NCI-H1417 (cell line): ENCODE results near the gene TRPV6.

Source experiments
- DNase-seq, 3 experiments: peaks; one replicate each; lab custom pipeline; 2025; lab: John Stamatoyannopoulos, UW

TRPV6 gene

DNA sequence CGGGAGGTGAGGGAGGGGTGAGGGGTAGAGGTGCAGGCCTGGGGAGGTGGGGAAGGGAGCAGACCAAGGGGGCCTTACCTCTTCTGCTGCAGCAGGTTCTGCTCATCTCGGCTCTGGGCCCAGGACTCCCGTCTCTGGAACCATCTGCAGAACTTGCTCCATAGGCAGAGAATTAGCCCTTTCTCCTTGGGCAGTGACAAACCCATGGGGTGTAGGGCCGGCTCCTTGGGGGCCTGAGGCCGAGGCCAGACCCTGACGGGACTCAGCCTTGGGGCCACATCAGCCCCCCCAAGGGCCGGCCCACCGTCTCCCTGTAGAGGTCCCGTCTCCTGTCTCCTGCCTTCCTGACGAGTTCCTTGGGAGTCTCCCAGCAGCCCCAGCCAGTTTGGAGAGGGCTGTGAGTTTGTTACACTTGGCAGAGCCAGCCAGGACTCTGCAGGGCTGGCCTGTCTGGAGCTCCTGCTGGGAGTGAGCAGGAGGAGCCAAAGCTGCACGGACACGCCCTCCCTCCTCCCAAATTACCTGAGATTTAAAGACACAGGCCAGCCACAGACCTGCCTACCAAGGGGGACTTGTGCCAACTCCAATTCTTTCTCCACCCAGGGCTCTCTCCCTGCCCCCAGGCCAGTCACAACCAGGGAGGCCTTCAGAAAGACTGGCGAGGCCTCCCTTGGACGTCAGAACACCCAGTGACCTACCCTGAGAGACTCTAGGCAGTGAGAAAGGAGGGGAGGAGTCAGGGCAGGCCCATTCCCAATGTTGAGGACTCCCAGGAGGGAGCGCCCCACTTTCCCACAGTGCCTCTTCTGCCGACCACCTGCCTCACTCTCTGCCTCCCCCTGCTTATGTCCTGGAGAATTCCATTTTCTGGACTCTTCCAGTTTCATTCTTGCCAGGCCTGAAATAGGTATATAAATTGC is at the start of gene TRPV6:
TSS of gene TRPV6 (minus strand) at position 435 of the 920 bp plus-strand sequence.
- DNase-seq = peak in 1 of 3 experiments; percentile 11

DNA sequence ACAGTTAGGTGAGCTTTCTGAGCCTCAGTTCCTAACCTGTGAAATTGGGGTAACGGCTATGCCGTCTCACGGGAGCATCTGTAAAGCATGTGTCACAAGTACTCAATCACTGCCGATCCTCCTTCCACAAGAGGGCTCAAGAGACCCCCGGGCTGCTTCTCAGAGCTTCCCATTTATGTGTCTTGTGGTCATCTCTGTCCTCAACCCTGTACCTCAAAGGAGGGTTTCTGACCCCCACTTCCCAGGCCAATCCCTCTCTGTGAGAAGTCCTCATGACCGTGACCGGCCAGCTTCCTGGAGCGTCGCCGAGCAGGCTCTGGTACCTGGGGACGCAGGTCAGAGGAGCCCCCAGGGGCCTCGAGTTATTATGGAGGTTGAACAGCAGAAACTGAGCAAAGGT is 48.5 kb upstream of the TRPV6 start:
- DNase-seq = no peak

DNA sequence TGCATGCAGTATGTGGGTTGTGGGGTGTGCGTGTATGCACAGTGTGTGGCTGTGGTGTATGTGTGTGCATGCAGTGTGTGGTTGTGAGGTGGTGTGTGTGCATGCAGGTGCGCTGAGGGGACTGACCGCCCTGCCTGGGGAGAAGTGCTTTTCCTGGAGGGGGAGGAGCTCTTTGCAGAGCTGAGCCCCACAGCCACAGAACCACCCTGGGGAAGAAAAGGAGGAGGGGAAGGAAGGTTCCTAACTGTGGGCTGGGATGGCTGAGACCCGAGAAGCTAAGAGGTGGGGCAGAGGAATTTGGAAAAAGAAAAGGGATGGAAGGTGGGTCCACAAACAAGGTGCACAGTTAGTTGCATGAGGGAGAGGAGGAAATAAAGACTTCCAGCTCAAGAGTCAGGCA is 48.1 kb upstream of the TRPV6 start, which contains the start of gene TRPV5:
TSS of gene TRPV5 (minus strand) at position 123 of the 400 bp plus-strand sequence. CDS start 287 bp downstream, outside the sequence.
- no peak for DNase-seq

DNA sequence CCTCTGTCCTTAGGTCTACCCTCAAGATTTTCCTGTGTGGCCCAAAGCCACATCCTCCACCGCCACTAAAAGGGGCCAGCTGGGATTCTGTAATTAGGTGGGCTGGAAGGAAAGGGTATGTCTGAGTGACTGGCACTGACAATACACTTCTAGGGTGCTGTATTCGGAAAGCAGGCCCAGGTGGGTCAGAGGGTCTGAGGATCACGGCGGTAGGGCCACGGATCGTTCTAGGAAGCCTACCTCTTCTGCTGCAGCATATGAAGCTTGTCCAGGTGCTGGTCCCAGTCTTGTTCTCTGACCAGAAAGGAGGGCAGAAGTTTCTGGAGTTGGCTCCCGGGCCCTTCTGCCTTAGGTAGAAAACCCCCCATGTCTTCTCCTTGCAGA is 47.5 kb upstream of the TRPV6 start:
- no peak for DNase-seq

DNA sequence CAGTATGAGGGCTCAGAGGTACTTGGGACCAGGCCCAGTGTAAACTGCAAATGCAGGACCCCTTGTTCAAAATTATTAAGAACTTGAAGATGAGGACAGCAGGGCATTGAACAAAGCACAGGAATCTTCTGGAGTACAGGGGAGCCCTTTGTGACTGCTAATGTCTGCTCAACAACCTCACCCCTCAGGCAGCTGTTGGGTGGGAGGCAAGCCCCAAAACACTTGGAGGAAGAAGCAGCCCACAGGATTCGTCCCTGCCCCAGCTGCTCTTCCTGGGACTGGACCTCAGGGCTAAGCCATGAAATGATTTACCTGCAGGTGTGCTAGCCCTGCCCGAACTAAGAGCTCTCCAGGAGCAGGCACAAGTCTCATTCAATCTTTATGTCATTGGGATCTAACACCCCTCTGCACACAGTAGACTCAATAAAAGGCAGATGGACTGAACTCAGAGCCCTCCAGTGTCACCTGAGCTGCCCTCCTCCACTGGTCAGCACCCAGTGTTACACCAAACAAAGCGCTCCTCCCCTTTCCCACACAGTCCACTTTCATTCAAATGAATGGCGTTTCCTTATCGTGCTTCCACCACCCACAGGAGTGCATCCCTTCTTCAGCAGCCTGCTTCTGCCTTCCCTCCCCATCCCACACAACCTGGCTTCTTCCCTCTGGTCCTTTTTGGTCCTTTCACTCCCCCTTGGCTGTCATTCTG is 47.0 kb upstream of the TRPV6 start:
- DNase-seq = no peak

DNA sequence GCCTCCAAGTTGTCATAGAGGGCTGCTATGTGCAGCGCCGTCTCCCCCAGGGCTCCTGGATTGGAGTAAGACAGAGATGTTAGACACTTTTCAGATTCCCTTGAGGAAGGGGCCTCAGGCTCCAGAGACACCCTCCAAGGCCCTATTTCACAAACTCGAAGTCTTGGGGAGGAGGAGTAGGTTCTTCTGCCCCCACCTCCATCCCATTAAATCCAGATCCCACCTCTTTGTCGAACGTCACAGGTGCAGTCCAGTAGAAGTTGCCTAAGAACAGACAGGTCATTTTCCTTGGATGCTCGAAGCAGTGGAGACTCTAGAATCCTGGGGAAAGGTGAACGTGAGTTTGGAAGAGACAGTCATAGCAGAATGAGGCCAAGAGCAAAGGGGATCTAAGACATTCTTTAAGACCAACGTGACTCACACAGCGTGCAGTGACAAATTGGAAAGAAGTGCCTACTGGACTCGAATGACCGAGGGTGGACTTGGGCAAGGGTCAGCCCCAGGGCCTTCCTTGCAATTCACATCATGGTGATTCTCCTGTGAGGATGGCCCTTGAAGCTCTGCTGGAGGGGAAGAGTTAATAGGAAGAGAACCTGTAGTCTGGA is 44.7 kb upstream of the TRPV6 start:
- no peak for DNase-seq

DNA sequence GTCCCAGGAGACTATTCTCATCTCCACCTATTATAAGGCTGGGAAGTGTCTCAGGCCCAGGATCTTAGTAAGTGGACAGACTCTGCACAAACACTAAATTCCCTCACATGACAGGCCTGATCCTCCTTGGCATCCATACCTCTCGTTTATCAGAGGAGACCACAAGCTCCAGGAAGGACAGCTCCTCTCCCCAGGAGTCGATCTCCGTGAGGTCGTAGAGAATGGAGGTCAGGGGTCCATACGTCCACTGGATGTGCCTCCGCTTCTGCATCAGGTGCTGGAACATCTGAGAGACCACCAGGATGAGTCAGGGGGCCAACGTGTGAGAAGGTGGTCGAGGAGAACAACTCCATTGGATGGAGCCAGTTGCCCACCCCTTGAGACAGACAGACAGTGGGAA is 42.4 kb upstream of the TRPV6 start:
- DNase-seq = no peak

DNA sequence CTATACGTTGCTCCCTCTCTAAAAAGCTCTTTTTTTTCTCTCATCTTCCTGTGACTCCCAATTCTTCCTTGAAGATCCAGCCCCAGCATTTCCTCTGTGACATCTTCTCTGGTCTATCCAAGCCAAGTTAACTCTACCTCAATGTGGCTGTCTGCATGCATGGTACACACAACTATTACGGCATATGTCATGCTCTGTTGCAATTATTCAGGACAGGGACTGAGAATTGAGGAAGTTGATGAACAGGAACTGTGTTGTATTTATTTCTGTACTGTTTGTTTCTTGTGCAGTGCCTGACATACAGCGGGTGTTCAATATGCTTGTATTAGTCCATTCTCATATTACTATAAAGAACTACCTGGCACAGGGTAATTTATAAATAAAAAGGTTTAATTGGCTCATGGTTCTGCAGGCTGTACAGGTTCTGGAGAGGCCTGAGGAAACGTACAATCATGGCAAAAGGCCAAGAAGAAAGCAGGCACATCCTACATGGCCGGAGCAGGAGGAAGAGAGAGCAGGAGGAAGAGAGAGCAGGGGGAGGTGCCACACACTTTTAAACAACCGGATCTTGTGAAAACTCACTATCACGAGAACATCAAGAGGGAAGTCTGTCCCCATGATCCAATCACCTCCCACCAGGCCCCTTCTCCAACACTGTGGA is 41.7 kb upstream of the TRPV6 start:
- DNase-seq = no peak

DNA sequence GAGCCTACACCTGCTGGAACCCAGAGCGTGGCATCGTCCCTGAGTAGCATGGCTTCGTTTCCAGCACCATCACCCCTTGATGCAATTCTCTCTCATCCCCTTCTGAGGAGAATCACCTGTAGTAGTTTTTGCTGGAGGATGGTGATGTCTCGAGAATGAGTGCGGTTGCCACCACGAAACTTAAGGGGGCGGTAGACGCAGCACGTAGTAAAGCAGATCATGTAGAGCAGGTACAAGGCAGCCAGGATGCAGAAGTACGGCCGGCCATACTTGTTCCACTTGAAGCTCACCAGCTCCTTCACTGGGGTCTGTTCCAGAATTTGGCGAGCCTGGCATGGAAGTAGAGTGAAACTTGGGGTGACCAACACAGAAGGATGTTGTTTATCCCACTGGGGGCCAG is 39.9 kb upstream of the TRPV6 start:
- no peak for DNase-seq

DNA sequence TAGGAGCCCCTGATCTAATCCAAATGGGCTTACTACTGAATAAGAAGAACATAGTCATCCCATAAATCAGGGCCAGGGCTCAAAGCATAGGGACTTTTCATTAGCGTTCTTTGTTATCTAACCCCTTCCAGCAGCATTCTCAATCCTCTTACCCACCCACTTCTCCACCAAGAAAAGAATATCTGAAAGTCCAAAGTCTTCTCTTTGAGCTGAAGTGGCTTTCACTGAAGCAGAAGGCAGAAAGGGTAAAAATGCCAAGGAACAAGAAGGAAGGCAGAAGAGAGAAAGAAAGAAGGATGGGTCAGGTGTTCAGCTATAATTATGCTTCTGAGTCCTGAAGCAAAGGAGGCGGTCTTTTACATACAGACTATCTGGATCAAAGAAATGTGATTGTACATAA is 37.8 kb upstream of the TRPV6 start:
- DNase-seq = no peak

DNA sequence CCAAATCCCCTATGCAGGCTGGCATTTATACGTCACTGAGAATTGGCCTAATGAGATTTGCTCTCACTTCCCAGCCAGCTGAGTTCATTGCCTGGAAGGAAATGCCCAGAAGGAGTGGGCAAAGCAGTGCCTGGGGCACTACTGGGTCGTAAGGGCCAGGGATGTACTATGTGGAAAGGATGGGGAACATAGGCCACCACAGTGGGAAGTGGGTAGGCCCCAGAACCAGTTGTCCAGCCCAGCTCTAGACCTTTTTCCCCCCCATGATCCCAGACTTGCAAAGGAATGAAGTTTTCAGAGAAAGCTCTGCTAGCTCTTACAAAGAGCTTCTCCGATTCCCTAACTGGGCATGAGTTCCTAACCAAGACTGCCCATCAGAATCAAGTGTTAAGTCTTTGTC is 34.1 kb upstream of the TRPV6 start:
- DNase-seq = no peak

DNA sequence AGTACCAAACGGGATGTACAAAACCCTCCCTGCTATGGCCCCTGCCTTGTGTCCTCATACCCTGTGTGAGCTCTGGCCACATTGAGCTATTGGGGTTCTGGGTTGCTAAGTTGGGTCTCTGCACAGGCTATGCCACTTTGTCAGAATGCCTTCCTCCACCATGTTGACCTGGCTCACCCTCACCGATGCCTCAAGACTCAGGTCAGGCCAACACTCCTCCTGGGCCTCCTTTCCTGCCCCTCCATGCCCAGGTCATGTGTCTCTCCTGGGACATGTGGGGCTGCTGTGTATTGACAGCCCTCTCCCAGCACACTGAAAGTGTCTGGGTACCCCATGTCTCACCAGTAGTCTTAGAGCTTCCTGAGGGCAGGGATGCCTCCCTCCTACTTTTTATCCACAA is 33.4 kb upstream of the TRPV6 start:
- DNase-seq = no peak

DNA sequence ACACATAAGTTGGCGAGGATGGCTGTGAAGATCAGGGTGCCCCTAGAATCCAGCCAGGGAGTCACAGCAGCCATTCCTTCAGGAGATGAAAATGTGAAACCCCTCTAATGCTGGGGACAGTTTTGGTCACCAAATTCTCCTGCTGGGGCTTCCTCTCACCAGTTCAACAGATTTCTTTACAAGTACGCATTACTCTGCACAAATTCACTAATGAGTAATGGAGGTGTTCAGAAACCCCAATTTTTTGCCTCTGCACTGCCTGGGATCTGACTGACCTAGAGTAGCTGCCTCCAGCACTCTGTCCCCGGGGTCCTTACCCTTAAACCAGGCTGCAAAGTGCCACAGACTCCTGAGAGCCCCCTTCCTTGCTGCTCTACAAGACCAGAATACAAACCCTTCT is 31.9 kb upstream of the TRPV6 start:
- no peak for DNase-seq

DNA sequence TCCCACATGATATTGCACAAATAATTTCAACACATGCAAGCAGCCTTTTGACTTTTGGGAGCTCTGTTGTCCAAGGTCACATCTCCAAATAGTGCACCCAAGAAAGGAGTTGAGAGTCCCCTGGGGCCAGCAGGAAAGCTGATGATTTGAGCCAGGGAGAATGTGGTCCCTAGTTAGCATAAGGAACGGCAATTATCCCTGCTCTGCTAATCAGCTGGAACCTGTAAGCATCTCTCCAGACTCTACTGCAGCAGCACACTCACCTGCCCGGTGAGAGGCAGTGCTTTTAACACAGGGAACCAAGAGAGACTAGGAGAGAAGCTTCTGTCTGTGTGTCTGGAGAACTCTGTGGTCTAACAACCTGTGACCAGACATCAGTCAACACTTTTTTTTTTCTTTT is 31.0 kb upstream of the TRPV6 start:
- DNase-seq = peak in 1 of 3 experiments; percentile 7

DNA sequence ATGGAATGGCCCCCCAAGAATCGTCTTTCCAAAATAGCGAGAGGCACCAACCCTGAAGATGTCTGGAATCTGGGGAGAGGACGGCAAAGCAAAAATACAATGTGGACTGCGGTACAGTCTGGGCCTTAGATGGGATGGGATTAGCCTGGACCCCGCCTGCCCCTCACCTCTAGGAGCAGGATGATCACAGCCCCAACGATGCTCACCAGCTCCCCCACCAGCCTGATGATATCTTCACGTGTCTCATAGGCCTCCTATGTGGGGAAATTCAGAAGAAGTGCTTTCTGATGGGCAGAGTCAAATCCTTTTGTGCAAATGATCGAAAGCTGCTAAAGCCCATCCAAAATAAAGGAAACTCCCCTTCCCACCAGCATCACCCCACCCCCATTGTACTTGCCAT is 29.8 kb upstream of the TRPV6 start:
- no peak for DNase-seq

DNA sequence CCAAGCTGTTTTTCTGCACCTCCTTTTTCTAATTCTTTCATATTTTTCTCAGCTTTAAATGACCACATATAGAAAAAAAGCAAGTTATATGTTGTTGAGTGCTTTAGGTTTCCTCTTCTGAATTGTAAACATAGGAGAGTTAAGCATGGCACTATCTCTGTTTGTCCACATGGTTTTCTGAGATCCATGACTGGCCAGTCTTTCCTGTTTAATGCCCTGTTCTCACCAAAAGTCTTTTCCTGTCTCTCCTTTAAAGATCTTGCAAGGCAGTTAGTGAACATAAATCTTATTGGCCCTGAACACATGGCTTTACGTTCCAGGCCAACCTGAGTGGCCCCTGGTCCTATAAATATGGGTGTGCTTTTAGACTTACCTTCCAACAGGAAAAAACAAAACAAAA is 28.6 kb upstream of the TRPV6 start:
- DNase-seq = no peak

DNA sequence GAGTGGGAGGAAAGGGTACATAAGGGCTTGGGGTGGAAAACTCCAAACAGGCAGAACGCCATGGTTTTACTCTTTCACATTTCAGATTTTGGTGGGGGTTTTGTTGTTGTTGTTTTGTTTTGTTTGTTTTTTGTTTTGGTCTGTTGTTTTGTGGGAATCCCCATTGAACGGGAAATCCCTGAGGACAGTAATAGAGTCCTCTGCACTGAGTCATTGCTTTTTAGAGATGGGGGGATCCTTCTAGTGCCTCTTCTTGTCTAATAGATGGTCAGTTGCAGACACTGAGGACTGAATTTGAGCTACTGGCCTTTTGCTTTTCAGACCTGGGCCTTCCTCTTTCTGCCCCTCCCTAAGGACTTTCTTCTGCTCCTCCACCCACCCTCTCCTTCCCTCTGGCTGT is 28.0 kb upstream of the TRPV6 start:
- DNase-seq = no peak

DNA sequence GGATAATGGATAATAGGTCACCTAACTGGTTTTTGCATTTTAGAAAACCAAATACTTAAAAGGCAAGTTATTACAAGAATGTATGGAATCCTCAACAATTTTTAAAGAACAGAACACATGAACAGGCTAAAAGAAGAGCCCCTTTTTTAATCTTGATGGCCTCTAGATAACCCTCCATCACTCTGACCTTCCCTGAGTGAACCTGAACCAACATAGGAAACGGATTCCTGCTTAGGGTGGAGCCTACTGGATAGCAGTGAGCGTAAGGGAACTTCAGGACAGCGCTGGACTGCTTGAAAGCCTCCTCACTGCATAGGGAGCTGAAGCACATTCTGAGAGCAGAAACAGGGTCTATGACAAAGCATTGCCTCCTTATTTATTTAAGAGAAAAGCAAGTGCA is 27.5 kb upstream of the TRPV6 start:
- DNase-seq = no peak

DNA sequence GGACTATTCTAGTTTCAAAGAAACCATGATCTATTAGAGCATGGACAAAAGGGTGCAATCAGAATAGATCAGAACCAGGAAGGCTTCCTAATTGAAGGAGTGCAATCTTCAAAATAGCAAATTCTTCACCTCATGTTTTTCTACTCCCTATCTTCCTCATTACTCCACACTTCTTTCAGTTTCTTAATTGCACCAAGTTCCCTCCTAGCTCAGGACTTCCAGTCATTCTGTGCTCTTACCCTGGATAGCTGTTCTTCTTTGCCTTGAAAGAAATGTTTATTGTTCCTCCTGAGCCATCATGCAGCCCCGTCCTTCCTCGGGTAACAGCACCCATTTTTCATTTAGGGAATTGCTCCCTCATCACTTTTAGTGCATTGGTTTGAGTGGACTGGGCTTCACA is 24.9 kb upstream of the TRPV6 start:
- no peak for DNase-seq

DNA sequence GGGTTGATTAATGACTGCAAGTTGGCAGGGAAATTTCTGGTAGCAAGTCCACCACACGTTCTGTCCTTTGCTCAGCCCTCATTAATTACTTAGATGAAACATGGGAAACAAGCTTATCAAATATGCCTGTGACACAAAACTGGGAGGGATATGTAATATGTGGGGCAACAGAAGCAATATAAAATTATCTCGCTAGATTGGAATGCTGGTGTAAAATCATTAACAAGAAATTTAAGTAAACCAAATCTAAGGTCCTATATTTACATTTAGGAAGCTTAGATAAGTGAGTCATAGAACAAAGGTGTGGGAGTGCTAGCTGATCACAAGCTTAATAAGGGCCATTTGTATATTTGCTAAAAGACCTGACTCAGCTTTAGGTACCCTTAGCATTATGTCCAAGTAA is 24.5 kb upstream of the TRPV6 start:
- no peak for DNase-seq

DNA sequence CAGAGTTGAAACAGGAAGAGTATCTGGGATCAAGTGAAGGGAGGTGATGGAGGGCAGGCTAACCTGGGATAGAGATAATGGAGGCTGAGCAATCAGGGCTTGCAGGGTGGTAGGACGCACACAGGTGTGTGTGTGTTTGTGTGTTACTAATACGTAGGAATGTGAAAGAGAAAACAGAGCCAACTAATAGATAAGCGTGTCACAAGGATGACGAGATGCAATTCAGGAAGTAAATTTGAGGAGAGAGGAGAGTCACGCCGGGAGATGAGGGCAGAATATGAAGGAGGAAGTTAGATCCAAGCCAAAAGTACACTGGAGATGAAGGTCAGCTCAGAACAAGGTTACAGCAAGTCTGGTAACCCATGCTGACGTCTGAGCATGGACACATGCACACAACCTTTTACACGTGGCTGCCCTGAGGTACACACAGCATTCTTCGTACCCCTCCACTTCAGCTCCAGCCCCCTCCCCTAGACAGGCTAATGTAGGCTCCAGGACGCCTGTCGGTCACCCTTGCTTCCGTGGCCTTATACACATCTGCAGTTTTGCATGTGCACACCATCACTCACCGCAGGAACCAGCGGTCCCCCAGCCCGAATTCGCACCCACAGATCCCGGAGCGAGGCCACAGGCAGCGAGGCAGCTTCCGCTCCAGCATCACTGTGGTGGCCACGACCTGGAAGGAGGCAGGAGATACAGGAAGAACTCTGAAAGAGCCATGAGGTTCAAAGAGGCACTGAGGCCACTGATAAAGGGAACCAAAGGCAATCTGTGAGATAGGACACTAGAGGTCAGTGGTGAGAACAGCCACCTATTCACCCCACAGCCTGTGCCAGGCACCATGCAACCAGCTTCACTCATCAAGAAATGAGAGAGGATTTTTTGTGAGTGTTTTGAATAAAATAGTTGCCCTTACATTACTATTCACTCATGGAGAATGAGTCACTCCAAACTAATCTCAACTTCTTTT is 23.7 kb upstream of the TRPV6 start:
- DNase-seq = peak in 1 of 3 experiments; percentile 20
